Measurements from ENCODE around the gene PER2.

The PER2 gene

DNA sequence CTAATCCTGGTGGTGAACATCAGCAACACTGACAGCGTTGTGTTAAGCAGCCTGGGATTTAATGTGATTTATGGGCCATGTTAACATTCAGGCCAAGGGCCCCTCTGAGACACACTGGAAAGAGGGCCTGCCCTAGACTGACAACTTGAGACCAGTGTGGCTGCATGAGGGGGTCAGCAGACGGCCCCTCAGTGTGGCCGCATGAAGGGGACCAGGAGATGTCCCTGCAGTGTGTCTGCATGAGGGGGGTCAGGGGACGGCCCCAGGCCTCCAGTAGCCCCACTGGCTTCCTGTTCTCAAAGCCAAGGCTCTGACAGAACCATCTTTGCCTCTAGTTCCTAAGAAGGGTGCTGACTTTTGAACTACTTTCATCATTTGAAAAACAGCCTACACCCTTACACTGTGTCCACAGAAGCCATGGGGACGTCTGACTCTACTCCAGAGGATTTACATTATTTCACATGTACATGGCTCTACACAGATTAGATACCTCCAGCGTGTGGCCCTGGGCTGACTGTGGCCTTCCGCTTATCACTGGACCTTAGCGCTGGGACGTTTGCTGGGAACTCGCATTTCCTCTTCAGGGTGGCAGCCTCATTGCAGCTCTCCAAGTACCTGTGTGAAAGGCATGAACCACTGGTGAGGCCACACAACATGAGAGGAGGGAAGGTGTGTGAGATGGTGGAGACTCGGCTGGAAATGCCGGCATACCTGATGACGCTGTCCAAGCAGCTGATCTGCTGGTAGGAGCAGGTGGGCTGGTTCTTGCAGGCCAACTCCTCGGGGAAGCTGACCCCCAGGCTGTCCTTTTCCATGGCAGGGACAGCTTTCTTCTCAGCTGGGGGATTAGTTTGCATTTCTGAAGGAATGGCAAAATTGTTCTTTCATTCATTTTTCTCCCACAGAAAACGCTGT, 30.4 kb downstream of the PER2 start:
- Histone ChIP-seq H2AFZ (ENCODE audit: low read depth) (no peak overlapping the region), H3K4me1 (ENCODE audit: low read depth, poor library complexity, severe bottlenecking) (peaks cover 74% of the 10 kb centered on the region), H3K27ac (peak overlapping the region; percentile 49; the same call in 1 of the 2 replicates), H3K4me3 (IDR thresholded peaks at IDR 0.05; ENCODE audit: insufficient read depth, low read depth, low read length) (no peak overlapping the region), H4K20me1 (ENCODE audit: insufficient read depth) (no peaks in the 10 kb centered on the region), H3K79me2 (ENCODE audit: insufficient read depth, low read depth) (no peaks in the 10 kb centered on the region), H3K36me3 (ENCODE audit: insufficient read depth) (no peaks in the 10 kb centered on the region), H3K4me2 (peak overlapping the region; percentile 64; the same call in 1 of the 2 replicates), H3K9ac (no peak overlapping the region), H3K27me3 (ENCODE audit: insufficient read depth, low read depth) (no peaks in the 10 kb centered on the region)
- TF ChIP-seq, protein P1, sequence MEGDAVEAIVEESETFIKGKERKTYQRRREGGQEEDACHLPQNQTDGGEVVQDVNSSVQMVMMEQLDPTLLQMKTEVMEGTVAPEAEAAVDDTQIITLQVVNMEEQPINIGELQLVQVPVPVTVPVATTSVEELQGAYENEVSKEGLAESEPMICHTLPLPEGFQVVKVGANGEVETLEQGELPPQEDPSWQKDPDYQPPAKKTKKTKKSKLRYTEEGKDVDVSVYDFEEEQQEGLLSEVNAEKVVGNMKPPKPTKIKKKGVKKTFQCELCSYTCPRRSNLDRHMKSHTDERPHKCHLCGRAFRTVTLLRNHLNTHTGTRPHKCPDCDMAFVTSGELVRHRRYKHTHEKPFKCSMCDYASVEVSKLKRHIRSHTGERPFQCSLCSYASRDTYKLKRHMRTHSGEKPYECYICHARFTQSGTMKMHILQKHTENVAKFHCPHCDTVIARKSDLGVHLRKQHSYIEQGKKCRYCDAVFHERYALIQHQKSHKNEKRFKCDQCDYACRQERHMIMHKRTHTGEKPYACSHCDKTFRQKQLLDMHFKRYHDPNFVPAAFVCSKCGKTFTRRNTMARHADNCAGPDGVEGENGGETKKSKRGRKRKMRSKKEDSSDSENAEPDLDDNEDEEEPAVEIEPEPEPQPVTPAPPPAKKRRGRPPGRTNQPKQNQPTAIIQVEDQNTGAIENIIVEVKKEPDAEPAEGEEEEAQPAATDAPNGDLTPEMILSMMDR (conservative IDR thresholded peaks at IDR 0.05; ENCODE audit: low read depth, low read length), result no peak

DNA sequence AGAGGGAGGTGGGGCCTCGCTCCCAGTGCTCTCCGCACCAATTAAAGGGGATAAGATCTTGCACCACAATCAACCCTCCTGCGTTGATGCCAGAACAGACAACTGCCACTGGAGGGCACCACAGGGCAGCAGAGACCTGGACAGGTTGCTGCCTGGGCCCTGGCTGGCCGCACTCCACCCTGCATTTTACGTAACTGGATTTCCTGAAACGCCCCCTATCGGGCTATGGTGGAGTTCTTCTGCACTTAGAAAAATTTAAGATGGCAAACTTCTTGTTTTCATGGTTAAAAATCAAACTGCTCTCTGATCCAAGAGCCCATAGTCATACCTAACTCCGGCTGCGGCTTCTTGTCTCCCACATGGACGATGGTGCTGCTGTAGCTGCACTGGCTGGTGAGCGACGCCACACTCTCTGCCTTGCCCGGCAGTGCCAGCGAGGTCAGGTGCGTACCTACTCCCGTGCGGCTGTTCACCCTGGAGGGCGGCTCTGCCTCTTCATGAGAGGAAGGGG, 31.8 kb downstream of the PER2 start:
- Histone ChIP-seq H3K9ac (no peak overlapping the region), H3K4me3 (IDR thresholded peaks at IDR 0.05; ENCODE audit: insufficient read depth, low read depth, low read length) (no peak overlapping the region), H3K27ac (no peak overlapping the region), H4K20me1 (ENCODE audit: insufficient read depth) (no peaks in the 10 kb centered on the region), H3K27me3 (ENCODE audit: insufficient read depth, low read depth) (no peaks in the 10 kb centered on the region), H2AFZ (ENCODE audit: low read depth) (no peak overlapping the region), H3K79me2 (ENCODE audit: insufficient read depth, low read depth) (no peaks in the 10 kb centered on the region), H3K36me3 (ENCODE audit: insufficient read depth) (no peaks in the 10 kb centered on the region), H3K4me2 (peak overlapping the region; percentile 13; the same call in 1 of the 2 replicates), H3K4me1 (ENCODE audit: low read depth, poor library complexity, severe bottlenecking) (peaks cover 60% of the 10 kb centered on the region)
- TF ChIP-seq, protein P1 (conservative IDR thresholded peaks at IDR 0.05; ENCODE audit: low read depth, low read length), result peak; percentile 93

DNA sequence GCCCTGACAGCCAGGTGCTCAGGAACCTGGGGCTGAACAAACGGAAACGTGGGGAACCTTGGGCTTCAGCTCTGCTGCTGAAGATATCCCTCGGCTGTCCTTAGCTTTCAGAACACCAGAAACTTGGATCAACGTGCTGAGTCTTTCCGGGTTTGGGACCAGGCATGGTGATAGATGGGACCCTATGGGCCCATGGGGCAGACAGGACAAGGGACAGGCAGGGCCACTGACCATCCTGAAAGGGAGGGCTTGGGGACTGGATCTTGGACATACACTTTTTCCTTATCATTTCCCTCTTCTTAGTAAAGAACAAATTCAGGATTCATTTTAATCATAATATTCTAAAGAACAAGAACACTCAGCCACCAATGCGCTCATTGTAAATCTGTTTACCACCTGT, 32.3 kb downstream of the PER2 start:
- H3K9ac ChIP-seq, result no peak overlapping the region
- TF ChIP-seq, protein P1 (conservative IDR thresholded peaks at IDR 0.05; ENCODE audit: low read depth, low read length), result no peak
- no peak overlapping the region for H3K4me3 ChIP-seq (IDR thresholded peaks at IDR 0.05; ENCODE audit: insufficient read depth, low read depth, low read length)
- H4K20me1 ChIP-seq (ENCODE audit: insufficient read depth), result no peaks in the 10 kb centered on the region
- peaks cover 54% of the 10 kb centered on the region for H3K4me1 ChIP-seq (ENCODE audit: low read depth, poor library complexity, severe bottlenecking)
- H3K27me3 ChIP-seq (ENCODE audit: insufficient read depth, low read depth), result no peaks in the 10 kb centered on the region
- H3K36me3 ChIP-seq (ENCODE audit: insufficient read depth), result no peaks in the 10 kb centered on the region
- no peak overlapping the region for H3K4me2 ChIP-seq
- H3K27ac ChIP-seq, result no peak overlapping the region
- no peak overlapping the region for H2AFZ ChIP-seq (ENCODE audit: low read depth)
- H3K79me2 ChIP-seq (ENCODE audit: insufficient read depth, low read depth), result no peaks in the 10 kb centered on the region

DNA sequence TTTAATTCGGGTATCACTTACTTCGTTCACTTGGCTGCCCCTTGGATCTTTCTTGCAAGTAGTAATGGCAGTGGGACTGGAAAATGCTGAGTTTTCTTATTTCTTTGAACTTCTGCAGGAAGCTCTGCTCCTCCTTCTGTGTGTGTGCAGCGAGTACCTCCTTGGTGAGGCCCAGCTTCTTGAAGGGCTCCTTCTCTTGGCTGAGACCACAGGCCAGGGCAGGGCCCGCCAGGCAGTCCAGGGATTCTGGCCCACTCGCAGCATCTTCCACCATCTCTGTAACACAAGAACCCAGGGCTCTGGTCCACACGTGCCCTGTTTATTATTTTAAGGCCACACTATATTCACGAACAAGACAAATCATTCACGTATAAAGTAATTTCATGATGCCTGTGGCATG, 32.8 kb downstream of the PER2 start:
- H3K4me3 ChIP-seq (IDR thresholded peaks at IDR 0.05; ENCODE audit: insufficient read depth, low read depth, low read length), result no peak overlapping the region
- H3K27ac ChIP-seq, result no peak overlapping the region
- no peak overlapping the region for H3K4me2 ChIP-seq
- H3K27me3 ChIP-seq (ENCODE audit: insufficient read depth, low read depth), result no peaks in the 10 kb centered on the region
- H4K20me1 ChIP-seq (ENCODE audit: insufficient read depth), result no peaks in the 10 kb centered on the region
- peaks cover 50% of the 10 kb centered on the region for H3K4me1 ChIP-seq (ENCODE audit: low read depth, poor library complexity, severe bottlenecking)
- H3K36me3 ChIP-seq (ENCODE audit: insufficient read depth), result no peaks in the 10 kb centered on the region
- H3K79me2 ChIP-seq (ENCODE audit: insufficient read depth, low read depth), result no peaks in the 10 kb centered on the region
- TF ChIP-seq, protein P1 (conservative IDR thresholded peaks at IDR 0.05; ENCODE audit: low read depth, low read length), result no peak
- H3K9ac ChIP-seq, result no peak overlapping the region
- H2AFZ ChIP-seq (ENCODE audit: low read depth), result no peak overlapping the region

Measured in KMS-11 (cell line).